DND-41 (cell line): Measurements from ENCODE around the gene PRKRA.

Source experiments
- ATAC-seq: fragments of 200-7000 bp; cut with Tn5 transposase; 3 replicates; pipeline ENCODE4 v1.9.1; 2021; ENCODE audit warnings: low read depth; ENCODE audit not compliant: insufficient read depth
- DNase-seq: peaks from one replicate; pipeline ENCODE4 v3.0.0-alpha.2; 2020
- H2AFZ ChIP-seq: 2 replicates; pipeline ENCODE4 v1.6.0; 2012; ENCODE audit warnings: low read depth, low read length
- H3K27ac ChIP-seq: 2 replicates; pipeline ENCODE4 v1.5.1; 2012; ENCODE audit warnings: low read length, inconsistent platforms
- H3K27me3 ChIP-seq: fragments of 200-600 bp; sonication (generic); 2 replicates; pipeline ENCODE4 v1.6.0; 2012; ENCODE audit warnings: low read length, mild to moderate bottlenecking, inconsistent platforms; ENCODE audit not compliant: insufficient read depth, poor library complexity
- H3K36me3 ChIP-seq: 2 replicates; pipeline ENCODE4 v1.5.1; 2012; ENCODE audit warnings: low read length, inconsistent platforms; ENCODE audit not compliant: insufficient read depth
- H3K4me1 ChIP-seq: 2 replicates; pipeline ENCODE4 v1.5.1; 2012; ENCODE audit warnings: mild to moderate bottlenecking, low read length; ENCODE audit not compliant: insufficient read depth
- H3K4me2 ChIP-seq: 2 replicates; pipeline ENCODE4 v1.6.0; 2012; ENCODE audit warnings: mild to moderate bottlenecking, moderate library complexity, low read length, inconsistent platforms; ENCODE audit not compliant: insufficient read depth
- H3K4me3 ChIP-seq, 2 experiments: fragments of 200-600 bp in 1 of 2; shearing (Covaris generic) in 1 of 2; 2 replicates each; pipeline ENCODE4 v1.5.1; 2012 to 2016; ENCODE audit warnings: inconsistent platforms in 2 of 2, low read length in 2 of 2, mild to moderate bottlenecking in 2 of 2, low read depth in 1 of 2, moderate library complexity in 1 of 2
- H3K79me2 ChIP-seq: 2 replicates; pipeline ENCODE4 v1.6.0; 2012; ENCODE audit warnings: low read length, inconsistent platforms; ENCODE audit not compliant: insufficient read depth
- H3K9ac ChIP-seq: 2 replicates; pipeline ENCODE4 v1.6.0; 2012; ENCODE audit warnings: low read depth, mild to moderate bottlenecking, inconsistent platforms, low read length, moderate library complexity
- H3K9me3 ChIP-seq: 2 replicates; pipeline ENCODE4 v1.5.1; 2012; ENCODE audit warnings: low read length, moderate library complexity, mild to moderate bottlenecking, inconsistent platforms; ENCODE audit not compliant: insufficient read depth, severe bottlenecking
- H4K20me1 ChIP-seq: 2 replicates; pipeline ENCODE4 v1.6.0; 2012; ENCODE audit warnings: low read length; ENCODE audit not compliant: insufficient read depth
- EZH2 ChIP-seq: IDR thresholded peaks from 3 replicates; pipeline ENCODE4 v1.6.1; 2012; ENCODE audit warnings: borderline replicate concordance, low read depth, mild to moderate bottlenecking, moderate library complexity, low read length, inconsistent platforms; ENCODE audit not compliant: severe bottlenecking
- TF ChIP-seq, protein P1 (sequence below): IDR thresholded peaks from 2 replicates; pipeline ENCODE4 v1.5.1; 2012; ENCODE audit warnings: borderline replicate concordance, low read length, moderate library complexity, mild to moderate bottlenecking; ENCODE audit not compliant: poor library complexity, severe bottlenecking; ENCODE audit errors: extremely low read depth

Gene PRKRA

DNA sequence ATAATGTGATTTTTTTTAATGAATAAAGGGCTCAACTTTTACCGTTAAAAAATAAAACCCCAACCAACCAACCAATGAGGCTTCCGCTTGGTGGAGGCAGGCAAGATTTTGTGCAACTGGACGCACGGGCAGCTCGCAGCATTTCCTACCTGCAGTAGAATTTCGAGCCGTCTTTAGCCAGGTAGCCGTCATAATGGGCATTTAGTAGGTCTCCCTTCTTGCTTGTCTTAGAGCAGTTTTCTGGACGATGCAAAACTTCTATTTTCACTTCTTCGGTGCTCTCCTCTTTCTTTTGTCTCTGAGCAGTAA lies 27.1 kb upstream of the PRKRA start:
- DNase-seq (no peak), ATAC-seq (no peak)
- H2AFZ ChIP-seq, result peak overlapping the region; percentile 96

DNA sequence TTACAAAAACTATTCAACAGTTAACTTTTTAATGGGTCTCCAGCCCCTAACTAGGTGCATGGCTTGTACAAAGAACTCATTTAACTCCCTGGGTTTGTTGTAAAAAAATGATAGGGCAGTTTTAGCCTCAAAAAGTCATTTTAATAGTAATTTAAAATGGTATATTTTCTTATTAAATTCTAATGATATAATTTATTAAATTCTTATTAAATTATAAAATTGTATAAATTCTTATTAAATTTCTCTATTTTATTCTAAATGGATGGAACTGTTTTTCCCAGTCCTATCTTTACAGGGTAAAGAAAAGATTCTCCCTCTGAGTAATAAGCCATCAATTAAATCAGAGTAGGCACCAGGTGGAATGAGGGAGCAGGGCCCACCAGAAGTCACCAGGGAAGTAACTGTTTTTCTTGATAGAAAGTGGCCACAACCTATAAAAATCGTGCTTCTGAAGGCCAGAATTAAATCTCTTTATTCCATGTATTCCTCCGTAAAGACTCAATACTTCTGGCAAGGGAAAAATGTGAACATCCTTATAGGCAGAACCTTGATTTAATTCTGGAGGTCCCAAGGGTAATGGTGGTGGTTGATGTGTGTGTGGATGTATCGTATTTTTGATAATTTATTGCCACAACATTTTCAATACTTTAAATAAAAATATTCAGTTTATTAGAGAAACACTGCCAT lies 26.6 kb upstream of the PRKRA start:
- Histone ChIP-seq H3K36me3 (no peaks in the 10 kb centered on the region), H2AFZ (peak overlapping the region; percentile 96), H3K4me3 (peak overlapping the region; percentile 88 to 90), H3K27me3 (no peaks in the 10 kb centered on the region), H3K4me1 (peaks cover 49% of the 10 kb centered on the region), H4K20me1 (peaks cover 6% of the 10 kb centered on the region; the same call in 1 of the 2 replicates), H3K27ac (peak overlapping the region; percentile 95), H3K9me3 (no peaks in the 10 kb centered on the region), H3K9ac (peak overlapping the region; percentile 78), H3K79me2 (peaks cover 49% of the 10 kb centered on the region), H3K4me2 (peak overlapping the region; percentile 69)
- no peak for TF ChIP-seq EZH2
- TF ChIP-seq, protein P1, sequence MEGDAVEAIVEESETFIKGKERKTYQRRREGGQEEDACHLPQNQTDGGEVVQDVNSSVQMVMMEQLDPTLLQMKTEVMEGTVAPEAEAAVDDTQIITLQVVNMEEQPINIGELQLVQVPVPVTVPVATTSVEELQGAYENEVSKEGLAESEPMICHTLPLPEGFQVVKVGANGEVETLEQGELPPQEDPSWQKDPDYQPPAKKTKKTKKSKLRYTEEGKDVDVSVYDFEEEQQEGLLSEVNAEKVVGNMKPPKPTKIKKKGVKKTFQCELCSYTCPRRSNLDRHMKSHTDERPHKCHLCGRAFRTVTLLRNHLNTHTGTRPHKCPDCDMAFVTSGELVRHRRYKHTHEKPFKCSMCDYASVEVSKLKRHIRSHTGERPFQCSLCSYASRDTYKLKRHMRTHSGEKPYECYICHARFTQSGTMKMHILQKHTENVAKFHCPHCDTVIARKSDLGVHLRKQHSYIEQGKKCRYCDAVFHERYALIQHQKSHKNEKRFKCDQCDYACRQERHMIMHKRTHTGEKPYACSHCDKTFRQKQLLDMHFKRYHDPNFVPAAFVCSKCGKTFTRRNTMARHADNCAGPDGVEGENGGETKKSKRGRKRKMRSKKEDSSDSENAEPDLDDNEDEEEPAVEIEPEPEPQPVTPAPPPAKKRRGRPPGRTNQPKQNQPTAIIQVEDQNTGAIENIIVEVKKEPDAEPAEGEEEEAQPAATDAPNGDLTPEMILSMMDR, result no peak
- DNase-seq, result no peak
- no peak for ATAC-seq

More for the DNA sequence above, 27.1 kb upstream of the PRKRA start:
- TF ChIP-seq, protein P1, result no peak
- no peak for TF ChIP-seq EZH2
- peak overlapping the region; percentile 78 for H3K9ac ChIP-seq
- H4K20me1 ChIP-seq, result peaks cover 6% of the 10 kb centered on the region; the same call in 1 of the 2 replicates
- H3K27ac ChIP-seq, result peak overlapping the region; percentile 95
- no peaks in the 10 kb centered on the region for H3K36me3 ChIP-seq
- H3K4me2 ChIP-seq, result peak overlapping the region; percentile 69
- no peaks in the 10 kb centered on the region for H3K9me3 ChIP-seq
- no peaks in the 10 kb centered on the region for H3K27me3 ChIP-seq
- peaks cover 54% of the 10 kb centered on the region for H3K4me1 ChIP-seq
- peak overlapping the region; percentile 88 to 90 for H3K4me3 ChIP-seq
- peaks cover 54% of the 10 kb centered on the region for H3K79me2 ChIP-seq

DNA sequence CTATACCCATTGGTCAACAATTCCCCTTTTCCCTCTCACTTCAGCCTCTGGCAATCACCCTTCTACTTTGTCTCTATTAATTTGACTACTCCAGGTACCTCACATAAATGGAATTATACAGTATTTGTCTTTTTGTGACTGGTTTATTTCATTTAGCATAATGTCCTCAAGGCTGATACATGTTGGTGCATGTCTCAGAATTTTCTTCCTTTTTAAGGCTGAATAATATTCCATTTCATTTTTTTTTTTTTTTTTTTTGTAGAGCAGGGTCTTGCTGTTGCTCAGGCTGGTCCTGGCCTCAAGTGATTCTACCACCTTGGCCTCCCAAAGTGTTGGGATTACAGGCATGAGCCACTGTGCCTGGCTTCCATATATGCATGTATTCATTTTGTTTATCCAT lies 25.5 kb upstream of the PRKRA start:
- Histone ChIP-seq H3K36me3 (no peaks in the 10 kb centered on the region), H3K27me3 (no peaks in the 10 kb centered on the region), H3K27ac (no peak overlapping the region), H3K79me2 (peaks cover 38% of the 10 kb centered on the region), H3K4me2 (peak overlapping the region; percentile 69), H2AFZ (no peak overlapping the region), H3K9ac (no peak overlapping the region), H4K20me1 (peaks cover 3% of the 10 kb centered on the region; the same call in 1 of the 2 replicates), H3K9me3 (no peaks in the 10 kb centered on the region), H3K4me1 (peaks cover 38% of the 10 kb centered on the region), H3K4me3 (peak overlapping the region in 1 of 2 experiments; percentile 88; a peak in 1 of 4 replicates)
- ATAC-seq, result no peak
- no peak for DNase-seq
- TF ChIP-seq, protein P1, result no peak
- no peak for TF ChIP-seq EZH2
